ENCODE results near the gene TRIB2.

DNA sequence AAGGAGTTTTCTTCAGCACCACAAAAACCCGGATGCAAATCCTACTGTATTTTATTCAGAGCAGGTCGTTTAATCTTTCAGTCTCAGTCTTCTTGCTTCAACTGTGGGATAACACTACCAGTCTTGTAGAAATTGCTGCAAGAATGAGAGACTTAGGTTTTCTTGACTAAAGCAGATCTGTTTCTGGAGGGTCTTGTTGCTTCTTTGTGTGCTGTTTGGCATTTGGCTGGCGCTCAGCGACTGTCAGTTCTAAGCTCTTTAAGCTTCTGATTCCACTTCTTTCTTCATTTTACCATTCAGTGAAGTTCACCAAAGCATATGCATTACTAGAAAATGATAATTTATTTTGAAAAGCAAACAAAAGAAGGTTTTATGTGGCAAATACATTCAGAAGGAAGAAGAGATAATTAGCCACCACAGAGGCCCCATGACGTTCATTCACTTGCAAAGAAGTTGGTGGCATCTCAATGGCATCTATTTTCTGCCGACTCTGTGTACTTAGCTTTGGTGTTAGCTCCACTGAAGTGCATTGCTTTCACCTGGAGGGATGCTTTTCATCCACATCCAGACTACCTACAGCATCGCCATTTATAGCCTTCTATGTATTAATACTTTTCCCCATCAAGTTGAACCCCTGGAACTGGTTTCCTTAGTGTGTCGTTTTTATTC, 53.7 kb downstream of the TRIB2 start:
- TF ChIP-seq RCOR1 (IDR thresholded peaks at IDR 0.05; ENCODE audit: low read depth, low read length) (no peak), ZNF302 (CRISPR knock-in tag; IDR thresholded peaks at IDR 0.05) (no peak), CHD2 (IDR thresholded peaks at IDR 0.05; ENCODE audit: low read length, partially characterized antibody) (no peak), RFX5 (IDR thresholded peaks at IDR 0.05) (no peak), FOSL2 (IDR thresholded peaks at IDR 0.05) (no peak), FOSL2 (CRISPR knock-in tag; IDR thresholded peaks at IDR 0.05) (no peak)
- TF ChIP-seq, protein P1, sequence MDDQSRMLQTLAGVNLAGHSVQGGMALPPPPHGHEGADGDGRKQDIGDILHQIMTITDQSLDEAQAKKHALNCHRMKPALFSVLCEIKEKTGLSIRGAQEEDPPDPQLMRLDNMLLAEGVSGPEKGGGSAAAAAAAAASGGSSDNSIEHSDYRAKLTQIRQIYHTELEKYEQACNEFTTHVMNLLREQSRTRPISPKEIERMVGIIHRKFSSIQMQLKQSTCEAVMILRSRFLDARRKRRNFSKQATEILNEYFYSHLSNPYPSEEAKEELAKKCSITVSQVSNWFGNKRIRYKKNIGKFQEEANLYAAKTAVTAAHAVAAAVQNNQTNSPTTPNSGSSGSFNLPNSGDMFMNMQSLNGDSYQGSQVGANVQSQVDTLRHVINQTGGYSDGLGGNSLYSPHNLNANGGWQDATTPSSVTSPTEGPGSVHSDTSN (IDR thresholded peaks at IDR 0.05): no peak
- TF ChIP-seq, protein P2, sequence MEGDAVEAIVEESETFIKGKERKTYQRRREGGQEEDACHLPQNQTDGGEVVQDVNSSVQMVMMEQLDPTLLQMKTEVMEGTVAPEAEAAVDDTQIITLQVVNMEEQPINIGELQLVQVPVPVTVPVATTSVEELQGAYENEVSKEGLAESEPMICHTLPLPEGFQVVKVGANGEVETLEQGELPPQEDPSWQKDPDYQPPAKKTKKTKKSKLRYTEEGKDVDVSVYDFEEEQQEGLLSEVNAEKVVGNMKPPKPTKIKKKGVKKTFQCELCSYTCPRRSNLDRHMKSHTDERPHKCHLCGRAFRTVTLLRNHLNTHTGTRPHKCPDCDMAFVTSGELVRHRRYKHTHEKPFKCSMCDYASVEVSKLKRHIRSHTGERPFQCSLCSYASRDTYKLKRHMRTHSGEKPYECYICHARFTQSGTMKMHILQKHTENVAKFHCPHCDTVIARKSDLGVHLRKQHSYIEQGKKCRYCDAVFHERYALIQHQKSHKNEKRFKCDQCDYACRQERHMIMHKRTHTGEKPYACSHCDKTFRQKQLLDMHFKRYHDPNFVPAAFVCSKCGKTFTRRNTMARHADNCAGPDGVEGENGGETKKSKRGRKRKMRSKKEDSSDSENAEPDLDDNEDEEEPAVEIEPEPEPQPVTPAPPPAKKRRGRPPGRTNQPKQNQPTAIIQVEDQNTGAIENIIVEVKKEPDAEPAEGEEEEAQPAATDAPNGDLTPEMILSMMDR (IDR thresholded peaks at IDR 0.05): no peak
- TF ChIP-seq, protein P3, sequence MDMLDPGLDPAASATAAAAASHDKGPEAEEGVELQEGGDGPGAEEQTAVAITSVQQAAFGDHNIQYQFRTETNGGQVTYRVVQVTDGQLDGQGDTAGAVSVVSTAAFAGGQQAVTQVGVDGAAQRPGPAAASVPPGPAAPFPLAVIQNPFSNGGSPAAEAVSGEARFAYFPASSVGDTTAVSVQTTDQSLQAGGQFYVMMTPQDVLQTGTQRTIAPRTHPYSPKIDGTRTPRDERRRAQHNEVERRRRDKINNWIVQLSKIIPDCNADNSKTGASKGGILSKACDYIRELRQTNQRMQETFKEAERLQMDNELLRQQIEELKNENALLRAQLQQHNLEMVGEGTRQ (IDR thresholded peaks at IDR 0.05): no peak

Measured in A549 (cell line).